GM12891 (cell line): ENCODE data around the gene PPP2R5B.

Experiments
- PAX5 ChIP-seq: IDR thresholded peaks from 2 replicates; pipeline ENCODE4 v1.6.1; 2011; ENCODE audit warnings: low read length, moderate library complexity, mild to moderate bottlenecking; ENCODE audit not compliant: insufficient read depth, severe bottlenecking
- POLR2A ChIP-seq: IDR thresholded peaks from 2 replicates; pipeline ENCODE4 v1.6.1; 2011; ENCODE audit warnings: low read depth, low read length, control low read depth
- POLR2AphosphoS5 ChIP-seq: IDR thresholded peaks from 2 replicates; pipeline ENCODE4 v1.6.1; 2011; ENCODE audit warnings: low read depth, low read length, control low read depth
- SPI1 ChIP-seq: IDR thresholded peaks from 2 replicates; pipeline ENCODE4 v1.6.1; 2011; ENCODE audit warnings: low read depth, low read length, control low read depth
- TAF1 ChIP-seq: IDR thresholded peaks from 2 replicates; pipeline ENCODE4 v1.6.1; 2011; ENCODE audit warnings: low read depth, low read length, control low read depth

DNA sequence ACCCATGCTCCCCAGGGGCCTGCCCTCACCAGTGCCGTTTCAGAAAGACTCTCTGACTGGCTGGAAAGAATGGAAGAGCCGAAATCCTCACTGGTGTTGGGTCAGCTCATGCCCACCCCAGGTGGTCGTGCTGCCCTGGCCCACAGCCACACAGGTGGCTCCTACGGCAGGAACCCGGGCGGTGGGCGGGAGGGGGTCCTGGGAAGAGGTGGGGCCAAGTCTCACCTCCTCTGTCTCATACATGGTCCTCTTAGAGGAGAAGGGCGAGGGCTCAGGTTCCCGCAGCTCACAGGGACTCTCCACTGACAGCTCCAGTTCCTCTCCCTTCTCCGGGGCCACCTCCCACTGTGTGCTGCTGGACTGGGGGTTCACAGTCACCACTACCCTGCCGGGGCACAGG is 15.7 kb upstream of the PPP2R5B start:
- TF ChIP-seq SPI1 (no peak), POLR2A (no peak), POLR2AphosphoS5 (no peak), TAF1 (no peak), PAX5 (no peak)
